Left renal cortex interstitium (tissue), 4 donors: ENCODE results near the gene NUP205. TPM values are rescaled to one million over a fixed set of nuclear protein-coding genes. Genes with fewer than 3 reads are reported as not detected.
"Not testable (repeated sequence)": the region's sequence is repeated elsewhere in the genome, so short reads cannot be mapped to it uniquely, and the experiment has no call there.

Experiments used
- DNase-seq, 4 donors: peaks; one replicate each; pipeline ENCODE4 v3.0.0-alpha.2; 2013; ENCODE audit warnings: low read depth in 4 of 4, low spot score in 2 of 4, missing footprints in 1 of 4
- polyA plus RNA-seq, 4 donors: library from polyadenylated mRNA; unstranded; fragments of 120-200 nt; gene quantifications; one replicate each; pipeline ENCODE4 v1.2.1, GENCODE V29; 2013; ENCODE audit not compliant: insufficient read length in 4 of 4

NUP205 gene
- polyA plus RNA-seq, 4 donors = 66.7 to 79.4 (median 69.6) TPM

- DNase-seq = no peak
Measured at GRCh38 chr7:135692055-135692454, 134.3 kb downstream of the NUP205 start.

DNA sequence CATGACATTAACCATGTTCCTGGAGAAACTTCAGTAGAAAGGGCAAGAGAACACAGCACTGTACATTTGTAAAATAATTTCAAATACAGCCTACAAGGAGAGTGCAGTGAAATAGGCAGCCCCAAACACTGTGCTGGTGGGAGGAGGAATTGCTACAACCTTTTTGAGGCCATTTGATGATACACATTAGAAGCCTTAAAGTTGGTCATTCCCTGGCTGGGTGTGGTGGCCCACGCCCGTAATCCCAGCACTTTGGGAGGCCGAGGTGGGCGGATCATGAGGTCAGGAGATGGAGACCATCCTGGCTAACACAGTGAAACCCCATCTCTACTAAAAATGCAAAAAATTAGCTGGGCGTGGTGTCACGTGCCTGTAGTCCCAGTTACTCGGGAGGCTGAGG lies 134.9 kb downstream of the NUP205 start:
- not testable (repeated sequence) for DNase-seq

DNA sequence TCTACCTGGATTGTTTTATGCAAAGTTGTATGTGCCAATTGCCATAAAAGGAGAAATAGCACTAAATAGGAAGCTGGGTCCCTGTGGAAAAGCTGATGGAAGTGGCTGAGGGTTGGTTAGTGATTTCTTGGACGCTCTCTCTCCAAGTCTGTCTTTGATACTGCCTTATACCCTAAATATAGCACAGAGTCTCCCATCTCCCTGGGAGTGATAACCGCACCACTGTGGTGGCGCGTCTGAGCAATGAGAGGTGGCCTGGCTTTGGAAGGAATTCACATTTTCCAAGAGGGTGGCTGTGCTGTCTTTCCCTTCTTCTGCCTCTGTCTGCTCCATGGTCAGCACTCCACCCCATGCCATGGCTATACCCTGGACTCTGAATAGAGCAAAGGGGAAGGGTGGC lies 135.8 kb downstream of the NUP205 start:
- no peak for DNase-seq

- no peak for DNase-seq
Measured at GRCh38 chr7:135697276-135698049, 139.7 kb downstream of the NUP205 start.

Other genes starting within 250 kb of the NUP205 start
- 10 to 100 TPM; 29.2 to 35.7 (median 33.9) TPM for gene CNOT4, start 47.8 kb upstream of the NUP205 start, polyA plus RNA-seq
- 10 to 100 TPM; 75.5 to 92.1 (median 82.1) TPM for gene STMP1, start 104.6 kb downstream of the NUP205 start, polyA plus RNA-seq
- 1 to 10 TPM in 3 of 4 donors, under 1 TPM in 1; 0.71 to 7.2 (median 3.6) TPM for gene SLC13A4, start 170.3 kb downstream of the NUP205 start, polyA plus RNA-seq
- under 1 TPM in 1 of 4 donors, not detected in 3; 0.19 TPM for gene FAM180A, start 190.9 kb downstream of the NUP205 start, polyA plus RNA-seq